HCT116 (cell line): Measurements from ENCODE around the gene VWC2.

Experiments used
- ATF3 ChIP-seq: IDR thresholded peaks from 2 replicates; pipeline ENCODE4 v1.6.1; 2012
- CBX3 ChIP-seq: IDR thresholded peaks from 2 replicates; pipeline ENCODE4 v1.6.1; 2012; ENCODE audit warnings: low read depth
- EZH2 ChIP-seq: fragments of 200-600 bp; sonication (generic); IDR thresholded peaks from 2 replicates; pipeline ENCODE4 v1.6.1; 2017; ENCODE audit warnings: antibody characterized with exemption, mixed run types
- EZH2phosphoT487 ChIP-seq: fragments of 200-600 bp; IDR thresholded peaks from 2 replicates; pipeline ENCODE4 v1.6.1; 2018; ENCODE audit warnings: antibody characterized with exemption, borderline replicate concordance
- JUND ChIP-seq: IDR thresholded peaks from 2 replicates; pipeline ENCODE4 v1.6.1; 2012
- POLR2A ChIP-seq: IDR thresholded peaks from 2 replicates; pipeline ENCODE4 v1.7.0; 2011; ENCODE audit warnings: borderline replicate concordance; ENCODE audit not compliant: insufficient read depth, insufficient read length; ENCODE audit errors: extremely low read depth
- POLR2AphosphoS5 ChIP-seq: IDR thresholded peaks from 2 replicates; pipeline ENCODE4 v1.6.1; 2011; ENCODE audit warnings: mild to moderate bottlenecking, low read depth, low read length, moderate library complexity
- RAD21 ChIP-seq: IDR thresholded peaks from 2 replicates; pipeline ENCODE4 v1.6.1; 2012; ENCODE audit warnings: low read depth, mild to moderate bottlenecking
- ZNF274 ChIP-seq: fragments of 200-500 bp; sonication (Bioruptor generic); IDR thresholded peaks from 2 replicates; pipeline ENCODE4 v1.6.1; 2014; ENCODE audit warnings: mild to moderate bottlenecking, low read depth, low read length, inconsistent platforms
- TF ChIP-seq, protein P1 (sequence below), 3 experiments: fragments of 200-600 bp in 1 of 3; sonication (generic) in 1 of 3; IDR thresholded peaks in 2 of 3; conservative IDR thresholded peaks in 1 of 3; 2 replicates each; pipeline ENCODE4 v1.5.1; 2012 to 2017; ENCODE audit warnings: low read depth in 2 of 3, low read length in 2 of 3, antibody characterized with exemption in 1 of 3, borderline replicate concordance in 1 of 3, control low read depth in 1 of 3, mild to moderate bottlenecking in 1 of 3, mixed read lengths in 1 of 3, mixed run types in 1 of 3, moderate library complexity in 1 of 3; ENCODE audit not compliant: insufficient read depth in 1 of 3

GRCh38 chr7:49775949-49776443 is 2.6 kb downstream of the VWC2 start:
- TF ChIP-seq POLR2A (no peak), CBX3 (no peak), POLR2AphosphoS5 (no peak), EZH2phosphoT487 (no peak), ATF3 (no peak), ZNF274 (no peak), RAD21 (no peak), JUND (no peak), EZH2 (no peak)
- TF ChIP-seq, protein P1, sequence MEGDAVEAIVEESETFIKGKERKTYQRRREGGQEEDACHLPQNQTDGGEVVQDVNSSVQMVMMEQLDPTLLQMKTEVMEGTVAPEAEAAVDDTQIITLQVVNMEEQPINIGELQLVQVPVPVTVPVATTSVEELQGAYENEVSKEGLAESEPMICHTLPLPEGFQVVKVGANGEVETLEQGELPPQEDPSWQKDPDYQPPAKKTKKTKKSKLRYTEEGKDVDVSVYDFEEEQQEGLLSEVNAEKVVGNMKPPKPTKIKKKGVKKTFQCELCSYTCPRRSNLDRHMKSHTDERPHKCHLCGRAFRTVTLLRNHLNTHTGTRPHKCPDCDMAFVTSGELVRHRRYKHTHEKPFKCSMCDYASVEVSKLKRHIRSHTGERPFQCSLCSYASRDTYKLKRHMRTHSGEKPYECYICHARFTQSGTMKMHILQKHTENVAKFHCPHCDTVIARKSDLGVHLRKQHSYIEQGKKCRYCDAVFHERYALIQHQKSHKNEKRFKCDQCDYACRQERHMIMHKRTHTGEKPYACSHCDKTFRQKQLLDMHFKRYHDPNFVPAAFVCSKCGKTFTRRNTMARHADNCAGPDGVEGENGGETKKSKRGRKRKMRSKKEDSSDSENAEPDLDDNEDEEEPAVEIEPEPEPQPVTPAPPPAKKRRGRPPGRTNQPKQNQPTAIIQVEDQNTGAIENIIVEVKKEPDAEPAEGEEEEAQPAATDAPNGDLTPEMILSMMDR (IDR thresholded peaks at IDR 0.05 in 2 of 3, conservative IDR thresholded peaks at IDR 0.05 in 1 of 3; ENCODE audit: borderline replicate concordance in 1 of 3, insufficient read depth in 1 of 3, low read depth in 2 of 3, low read length in 2 of 3): no peak
